Left lung (tissue), 10 donors: ENCODE data around the gene CLHC1. TPM values are rescaled to one million over a fixed set of nuclear protein-coding genes. Genes with fewer than 3 reads are reported as not detected.

Experiments
- ATAC-seq: fragments of 200-7000 bp; cut with Tn5 transposase; one replicate; pipeline ENCODE4 v1.9.1; 2020; ENCODE audit warnings: moderate library complexity
- DNase-seq, 4 donors: peaks; one replicate each; pipeline ENCODE4 v3.0.0-alpha.2; 2013 to 2020
- H3K27ac ChIP-seq, 2 donors: fragments of 200-600 bp; sonication (generic) in 1 of 2; one replicate each; pipeline versions ENCODE4 v1.5.0 to v1.8.0; 2020 to 2021
- H3K27me3 ChIP-seq, 2 donors: fragments of 200-600 bp; sonication (generic) in 1 of 2; one replicate each; pipeline versions ENCODE4 v1.5.0 to v1.8.0; 2020 to 2021
- H3K36me3 ChIP-seq, 2 donors: fragments of 200-600 bp; sonication (generic) in 1 of 2; one replicate each; pipeline versions ENCODE4 v1.5.0 to v1.8.0; 2020 to 2021
- H3K4me1 ChIP-seq, 2 donors: fragments of 200-600 bp; one replicate each; pipeline ENCODE4 v1.8.0; 2021
- H3K4me3 ChIP-seq, 2 donors: fragments of 200-600 bp; sonication (generic) in 1 of 2; one replicate each; pipeline versions ENCODE4 v1.5.0 to v1.8.0; 2020 to 2021; ENCODE audit warnings: mild to moderate bottlenecking in 1 of 2
- H3K9me3 ChIP-seq, 2 donors: fragments of 200-600 bp; sonication (generic) in 1 of 2; one replicate each; pipeline versions ENCODE4 v1.5.0 to v1.8.0; 2020 to 2021
- intact Hi-C, 2 donors: fragments of 100-400 bp; cut with DNase I; formaldehyde crosslinking; loops; one replicate each; pipeline versions ENCODE4 v1.11.2 to v1.14.2; 2022
- polyA plus RNA-seq, 6 donors: library from polyadenylated mRNA; unstranded; fragments of 120-200 nt; gene quantifications; one replicate each; pipeline ENCODE4 v1.2.1, GENCODE V29; 2013; ENCODE audit not compliant: insufficient read length in 6 of 6
- total RNA-seq, 2 donors: library from RNA; stranded (reverse); fragmentation: NEBNext Ultra II Directional; extraction: Animal tissue kit (Norgen Biotek cat#: 25700); gene quantifications; one replicate each; pipeline ENCODE4 v1.2.1, GENCODE V29; 2021
- TF ChIP-seq, protein P1 (sequence below), 2 donors: fragments of 200-600 bp; sonication (generic) in 1 of 2; IDR thresholded peaks; one replicate each; pipeline versions ENCODE4 v1.5.0 to v1.8.0; 2021; ENCODE audit warnings: antibody characterized with exemption in 2 of 2
- donor health status: DM: no; HTN: yes; CAD: no.
- donor health status: DM: no; HTN: no; CAD: no.

Gene CLHC1
- total and polyA plus RNA-seq, 8 donors = 9.2 to 41.2 (median 28.7) TPM

DNA sequence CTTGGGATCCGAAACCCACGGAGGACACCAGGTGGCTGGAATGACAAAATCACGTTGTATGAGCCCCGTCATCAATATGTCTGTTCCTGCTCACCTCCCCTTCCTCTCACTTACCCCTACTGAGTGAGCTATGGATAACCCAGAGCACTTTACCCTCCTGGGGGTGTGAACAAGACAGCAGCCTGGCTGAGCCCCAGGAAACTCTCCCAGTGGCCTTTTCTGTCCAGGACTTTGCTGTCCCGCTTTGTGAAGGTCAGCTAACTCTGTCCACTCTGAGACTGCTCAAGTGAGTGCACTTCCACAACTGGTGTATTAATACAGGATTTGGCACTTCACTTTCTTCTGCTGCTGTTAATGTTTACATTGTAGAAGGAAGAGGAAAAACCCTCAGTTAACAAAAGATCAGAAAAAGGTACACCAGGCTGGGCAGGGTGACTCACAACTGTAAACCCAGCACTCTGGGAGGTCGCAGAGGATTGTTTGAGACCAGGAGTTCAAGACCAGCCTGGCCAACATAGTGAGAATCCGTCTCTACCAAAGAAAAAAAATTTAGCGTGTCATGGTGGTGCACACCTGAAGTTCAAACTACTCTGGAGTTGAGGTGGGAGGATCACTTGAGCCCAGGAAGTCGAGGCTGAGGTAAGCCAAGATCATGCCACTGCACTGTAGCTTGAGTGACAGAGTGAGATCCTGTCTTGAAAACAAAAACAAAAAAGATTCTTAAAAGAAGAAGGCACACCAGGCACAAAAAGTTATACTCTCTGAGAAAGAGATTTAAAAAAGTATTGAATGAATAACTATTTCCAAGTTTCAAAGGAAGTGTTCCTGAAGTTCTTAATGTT is 90.3 kb downstream of the CLHC1 start:
- no peak overlapping the region for H3K27ac ChIP-seq

DNA sequence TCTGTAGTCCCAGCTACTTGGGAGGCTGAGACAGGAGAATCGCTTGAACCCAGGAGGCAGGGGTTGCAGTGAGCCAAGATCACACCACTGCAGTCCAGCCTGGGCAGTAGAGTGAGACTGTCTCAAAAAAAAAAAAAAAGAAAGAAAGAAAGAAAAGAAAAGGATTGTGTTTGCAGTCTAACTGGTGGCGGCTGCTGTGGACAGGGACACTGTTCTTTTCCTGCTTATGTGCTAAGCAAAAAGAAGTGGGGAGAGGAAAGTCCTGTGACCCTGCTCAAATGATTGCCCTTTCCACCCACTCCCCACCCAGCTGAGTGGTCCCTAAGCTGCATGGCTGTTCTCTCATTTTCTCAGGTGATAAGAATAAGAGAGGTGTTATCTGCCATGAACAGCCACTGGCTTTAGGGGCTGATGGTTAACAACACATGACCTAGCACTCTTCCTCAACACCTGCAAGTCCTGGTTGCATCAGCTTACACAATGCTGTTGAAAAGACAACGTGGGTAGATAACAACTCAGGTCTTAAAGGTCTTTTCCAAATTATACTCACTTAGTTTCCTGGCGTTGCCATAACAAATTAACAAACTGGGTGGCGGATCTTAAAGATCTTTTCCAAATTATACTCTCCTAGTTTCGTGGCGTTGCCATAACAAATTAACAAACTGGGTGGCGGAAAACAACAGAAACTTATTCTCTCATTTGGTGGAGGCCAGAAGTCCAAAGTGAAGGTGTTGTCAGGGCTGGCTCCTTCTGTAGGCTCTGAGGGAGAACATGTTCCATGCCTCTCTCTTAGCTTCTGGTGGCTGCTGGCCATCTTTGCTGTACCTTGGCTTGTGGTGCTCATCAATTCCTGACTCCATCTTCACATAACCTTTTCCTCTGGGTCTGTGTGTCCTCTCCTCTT is 91.5 kb downstream of the CLHC1 start:
- H3K27ac ChIP-seq = no peak overlapping the region
- intact Hi-C loops = no loop called here
- H3K4me1 ChIP-seq = peaks cover 0 to 36% of the 10 kb centered on the region in 2 donors
- no peaks in the 10 kb centered on the region for H3K27me3 ChIP-seq
- DNase-seq (no peak), ATAC-seq (no peak)
- H3K36me3 ChIP-seq = no peaks in the 10 kb centered on the region
- H3K9me3 ChIP-seq = no peaks in the 10 kb centered on the region
- H3K4me3 ChIP-seq = no peak overlapping the region
- TF ChIP-seq, protein P1, sequence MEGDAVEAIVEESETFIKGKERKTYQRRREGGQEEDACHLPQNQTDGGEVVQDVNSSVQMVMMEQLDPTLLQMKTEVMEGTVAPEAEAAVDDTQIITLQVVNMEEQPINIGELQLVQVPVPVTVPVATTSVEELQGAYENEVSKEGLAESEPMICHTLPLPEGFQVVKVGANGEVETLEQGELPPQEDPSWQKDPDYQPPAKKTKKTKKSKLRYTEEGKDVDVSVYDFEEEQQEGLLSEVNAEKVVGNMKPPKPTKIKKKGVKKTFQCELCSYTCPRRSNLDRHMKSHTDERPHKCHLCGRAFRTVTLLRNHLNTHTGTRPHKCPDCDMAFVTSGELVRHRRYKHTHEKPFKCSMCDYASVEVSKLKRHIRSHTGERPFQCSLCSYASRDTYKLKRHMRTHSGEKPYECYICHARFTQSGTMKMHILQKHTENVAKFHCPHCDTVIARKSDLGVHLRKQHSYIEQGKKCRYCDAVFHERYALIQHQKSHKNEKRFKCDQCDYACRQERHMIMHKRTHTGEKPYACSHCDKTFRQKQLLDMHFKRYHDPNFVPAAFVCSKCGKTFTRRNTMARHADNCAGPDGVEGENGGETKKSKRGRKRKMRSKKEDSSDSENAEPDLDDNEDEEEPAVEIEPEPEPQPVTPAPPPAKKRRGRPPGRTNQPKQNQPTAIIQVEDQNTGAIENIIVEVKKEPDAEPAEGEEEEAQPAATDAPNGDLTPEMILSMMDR (IDR thresholded peaks at IDR 0.05) = no peak

More for the DNA sequence above, 90.3 kb downstream of the CLHC1 start:
- H3K9me3 ChIP-seq = no peaks in the 10 kb centered on the region
- ATAC-seq (peak; percentile 52), DNase-seq (no peak)
- H3K36me3 ChIP-seq = no peaks in the 10 kb centered on the region
- TF ChIP-seq, protein P1 (IDR thresholded peaks at IDR 0.05) = no peak
- H3K27me3 ChIP-seq = no peaks in the 10 kb centered on the region
- intact Hi-C loops = no loop called here
- H3K4me3 ChIP-seq = no peak overlapping the region
- H3K4me1 ChIP-seq = peaks cover 0 to 23% of the 10 kb centered on the region in 2 donors

DNA sequence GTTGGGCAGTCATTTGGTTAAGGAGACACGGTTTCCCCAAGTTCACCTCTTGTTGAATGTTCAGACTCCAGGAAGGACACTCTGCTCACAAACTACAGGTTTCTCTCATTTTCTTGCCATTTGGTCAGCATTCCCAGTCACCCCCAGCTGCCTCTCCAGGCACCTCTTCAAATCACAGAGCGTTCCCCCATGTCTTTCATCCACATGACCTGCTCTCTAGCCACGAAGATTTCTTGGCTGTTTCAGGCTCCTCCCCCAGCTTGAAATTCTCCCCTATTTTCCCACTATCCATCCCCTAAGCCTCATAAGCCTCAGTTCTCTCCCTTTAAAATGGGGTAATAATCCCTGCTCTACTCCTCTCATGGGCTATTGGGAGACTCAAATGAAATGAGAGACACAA is 92.8 kb downstream of the CLHC1 start:
- TF ChIP-seq, protein P1 (IDR thresholded peaks at IDR 0.05) = no peak
- H3K27me3 ChIP-seq = no peaks in the 10 kb centered on the region
- no peaks in the 10 kb centered on the region for H3K36me3 ChIP-seq
- DNase-seq (no peak), ATAC-seq (no peak)
- peaks cover 3 to 48% of the 10 kb centered on the region in 2 donors for H3K4me1 ChIP-seq
- H3K4me3 ChIP-seq = no peak overlapping the region
- intact Hi-C loops = no loop called here
- no peak overlapping the region for H3K27ac ChIP-seq
- H3K9me3 ChIP-seq = no peaks in the 10 kb centered on the region

DNA sequence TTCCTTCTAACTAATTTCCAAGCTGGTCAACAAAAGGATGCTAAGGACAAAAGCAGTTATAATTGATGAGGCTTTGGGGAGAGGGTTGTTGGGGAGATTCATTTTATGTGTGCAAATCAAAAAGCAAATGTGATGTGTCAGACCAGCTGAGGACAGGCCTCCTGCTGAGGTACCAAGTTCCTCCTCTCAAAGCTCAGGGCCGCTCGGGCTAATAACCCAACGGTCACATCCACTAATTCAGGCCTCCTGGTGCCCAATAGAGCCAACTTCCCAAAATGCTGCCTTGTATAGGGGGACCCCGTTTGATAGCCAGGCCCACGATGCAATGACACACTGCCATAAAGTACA is 93.2 kb downstream of the CLHC1 start:
- DNase-seq = no peak
- H3K36me3 ChIP-seq = no peaks in the 10 kb centered on the region
- H3K9me3 ChIP-seq = no peaks in the 10 kb centered on the region
- intact Hi-C loops = no loop called here
- no peak overlapping the region for H3K4me3 ChIP-seq
- no peaks in the 10 kb centered on the region for H3K27me3 ChIP-seq
- TF ChIP-seq, protein P1 (IDR thresholded peaks at IDR 0.05) = no peak
- ATAC-seq = no peak
- H3K27ac ChIP-seq = no peak overlapping the region
- H3K4me1 ChIP-seq = peaks cover 7 to 53% of the 10 kb centered on the region in 2 donors
